Neural cell (in vitro differentiated cells): Measurements from ENCODE around the gene MAD1L1.

Experiments
- CTCF ChIP-seq: fragments of 450-650 bp; IDR thresholded peaks from 2 replicates; pipeline ENCODE4 v1.5.1; 2014; ENCODE audit warnings: antibody characterized with exemption, mild to moderate bottlenecking, moderate library complexity; ENCODE audit not compliant: poor library complexity, severe bottlenecking
- EP300 ChIP-seq: fragments of 450-650 bp; conservative IDR thresholded peaks from 2 replicates; pipeline ENCODE4 v1.6.1; 2014; ENCODE audit warnings: antibody characterized with exemption, mild to moderate bottlenecking, moderate library complexity; ENCODE audit not compliant: poor library complexity, severe bottlenecking
- EZH2 ChIP-seq: fragments of 200-600, 300-800 bp; shearing (Covaris generic), sonication (generic); IDR thresholded peaks from 2 replicates; pipeline ENCODE4 v1.6.1; 2014; ENCODE audit warnings: antibody characterized with exemption, low read length, borderline replicate concordance, mild to moderate bottlenecking; ENCODE audit not compliant: insufficient read depth, poor library complexity, severe bottlenecking
- MXI1 ChIP-seq: fragments of 450-650 bp; conservative IDR thresholded peaks from 2 replicates; pipeline ENCODE4 v1.6.1; 2014; ENCODE audit warnings: antibody characterized with exemption, mild to moderate bottlenecking; ENCODE audit not compliant: poor library complexity, severe bottlenecking
- POLR2AphosphoS5 ChIP-seq: IDR thresholded peaks from 2 replicates; pipeline ENCODE4 v1.6.1; 2012
- REST ChIP-seq: IDR thresholded peaks from 2 replicates; pipeline ENCODE4 v1.6.1; 2012; ENCODE audit warnings: borderline replicate concordance
- SMC3 ChIP-seq: fragments of 450-650 bp; conservative IDR thresholded peaks from 2 replicates; pipeline ENCODE4 v1.6.1; 2014; ENCODE audit warnings: antibody characterized with exemption, mild to moderate bottlenecking, moderate library complexity; ENCODE audit not compliant: poor library complexity
- TAF1 ChIP-seq: IDR thresholded peaks from 2 replicates; pipeline ENCODE4 v1.6.1; 2012; ENCODE audit warnings: low read depth

DNA sequence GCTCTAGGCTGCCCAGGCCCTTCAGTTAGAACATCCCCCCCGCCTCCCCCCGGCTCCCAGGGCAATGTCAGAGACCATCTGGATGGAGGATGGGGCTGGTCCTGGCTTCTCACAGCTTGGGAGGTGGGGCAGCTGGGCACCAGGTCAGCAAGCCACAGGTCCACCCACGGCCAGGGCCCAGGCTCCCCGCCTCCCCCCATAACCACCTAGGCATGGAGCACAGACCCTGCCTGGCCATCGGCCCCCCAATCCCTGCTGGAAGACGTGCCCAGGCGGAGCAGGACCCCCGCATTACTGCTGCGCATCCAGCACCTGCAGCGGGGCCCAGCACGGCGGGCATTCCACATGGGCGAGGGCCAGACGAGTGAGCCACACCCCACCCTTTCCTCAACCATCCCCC lies 393.0 kb downstream of the MAD1L1 start:
- TF ChIP-seq EP300, result no peak
- no peak for TF ChIP-seq CTCF
- no peak for TF ChIP-seq EZH2
- TF ChIP-seq POLR2AphosphoS5, result no peak
- TF ChIP-seq TAF1, result no peak
- TF ChIP-seq MXI1, result no peak
- TF ChIP-seq SMC3, result no peak
- TF ChIP-seq REST, result no peak
